Ammon's horn (tissue), 1 donor: ENCODE data around the gene PMFBP1.

ENCODE experiments used
- DNase-seq: peaks from one replicate; pipeline ENCODE4 v3.0.0-alpha.2; 2016; ENCODE audit warnings: low spot score

PMFBP1 gene

GRCh38 chr16:72182976-72183375, 11.0 kb upstream of the PMFBP1 start:
- no peak for DNase-seq

DNA sequence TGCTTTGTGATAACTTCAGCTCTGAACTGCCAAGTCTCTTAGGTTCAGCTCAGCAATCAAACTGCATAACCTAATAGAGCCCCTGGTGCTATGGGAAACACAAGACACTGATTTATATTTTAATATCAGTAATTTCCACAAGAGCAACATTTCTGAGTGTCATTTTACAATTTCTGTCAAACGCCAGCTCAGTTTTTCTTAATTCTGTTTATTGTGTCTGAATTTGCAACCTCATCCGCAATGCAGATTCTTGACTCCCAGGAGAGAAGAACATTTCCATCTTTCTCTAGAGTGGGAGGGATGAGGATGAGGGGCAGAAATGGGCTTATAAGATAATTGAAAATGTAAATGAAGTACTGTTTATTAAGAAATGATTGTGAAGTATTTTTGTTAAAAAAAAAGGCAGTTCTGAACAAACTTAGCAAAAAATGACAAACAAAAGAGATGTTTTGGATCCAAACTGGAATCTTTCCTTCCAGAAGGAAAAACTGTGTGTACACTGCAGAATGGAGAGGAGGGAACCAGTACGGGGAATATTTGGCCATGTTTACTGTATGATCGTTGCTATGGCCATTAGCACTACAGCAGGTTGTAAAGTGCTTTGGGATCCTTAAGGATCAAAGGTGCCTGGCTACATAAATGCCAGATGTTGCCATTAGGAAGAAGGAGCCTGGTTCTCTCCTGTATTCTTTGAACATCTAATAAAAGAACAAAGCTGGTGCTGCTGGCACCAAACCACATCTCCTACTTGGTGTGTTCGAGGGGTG, 7.4 kb upstream of the PMFBP1 start:
- no peak for DNase-seq

- DNase-seq: no peak
Observed at GRCh38 chr16:72174726-72175125, 2.8 kb upstream of the PMFBP1 start.

DNA sequence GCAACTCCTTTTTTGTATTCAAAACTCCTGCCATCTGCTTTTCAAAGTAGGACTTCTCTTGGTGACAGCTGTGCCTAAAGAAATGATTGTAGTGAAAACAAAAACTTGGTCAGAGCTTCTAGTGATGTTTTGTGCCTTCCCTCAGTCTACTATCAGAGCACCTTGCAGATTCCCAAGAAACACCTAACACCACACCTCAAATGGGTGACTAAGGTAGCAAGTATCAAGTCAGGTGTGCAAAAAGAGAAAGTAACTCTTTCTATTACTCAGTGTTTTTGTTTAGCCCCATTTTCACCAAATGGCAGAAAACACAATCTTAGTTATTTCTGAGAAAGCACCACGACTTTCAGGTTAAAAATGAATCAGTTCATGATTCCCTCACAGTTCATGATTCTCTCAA, 2.0 kb upstream of the PMFBP1 start:
- DNase-seq: no peak

- no peak for DNase-seq
Observed at GRCh38 chr16:72171236-72171635, 719 bp downstream of the PMFBP1 start.

GRCh38 chr16:72169708-72170107, 2.2 kb downstream of the PMFBP1 start:
- no peak for DNase-seq

DNA sequence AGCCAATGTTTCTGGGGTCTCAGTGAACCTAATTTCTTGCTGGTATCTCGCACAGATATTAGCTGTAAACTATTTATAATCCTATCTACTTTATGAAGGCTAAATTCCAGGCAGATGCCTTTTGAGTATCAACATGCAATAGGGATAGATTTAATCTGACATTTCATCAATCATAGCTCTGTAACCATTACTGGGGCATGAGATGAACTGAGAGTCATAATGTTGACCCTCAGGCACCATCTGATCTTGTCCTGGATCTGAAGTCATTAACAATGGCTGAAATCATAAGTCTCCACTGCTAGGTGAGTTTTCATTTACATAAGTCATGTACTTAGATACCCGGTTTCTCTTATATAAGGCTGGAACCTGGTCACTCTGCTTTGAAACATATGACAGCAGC, 3.6 kb downstream of the PMFBP1 start:
- DNase-seq: no peak

GRCh38 chr16:72166954-72167561, 4.9 kb downstream of the PMFBP1 start:
- DNase-seq: no peak

DNA sequence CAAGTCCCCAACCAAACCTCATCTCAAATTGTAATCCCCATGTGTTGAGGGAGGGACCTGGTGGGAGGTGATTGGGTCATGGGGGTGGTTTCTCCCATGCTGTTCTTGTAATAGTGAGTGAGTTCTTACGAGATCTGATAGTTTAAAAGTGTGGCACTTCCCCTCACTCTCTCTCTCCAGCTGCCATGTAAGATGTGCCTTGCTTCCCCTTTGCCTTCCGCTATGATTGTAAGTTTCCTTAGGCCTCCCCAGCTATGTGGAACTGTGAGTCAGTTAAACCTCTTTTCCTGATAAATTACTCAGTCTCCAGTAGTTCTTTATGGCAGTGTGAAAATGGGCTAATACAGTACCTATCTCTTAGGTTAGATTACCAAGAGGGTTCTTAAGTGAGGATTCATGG, 5.8 kb downstream of the PMFBP1 start:
- no peak for DNase-seq

DNA sequence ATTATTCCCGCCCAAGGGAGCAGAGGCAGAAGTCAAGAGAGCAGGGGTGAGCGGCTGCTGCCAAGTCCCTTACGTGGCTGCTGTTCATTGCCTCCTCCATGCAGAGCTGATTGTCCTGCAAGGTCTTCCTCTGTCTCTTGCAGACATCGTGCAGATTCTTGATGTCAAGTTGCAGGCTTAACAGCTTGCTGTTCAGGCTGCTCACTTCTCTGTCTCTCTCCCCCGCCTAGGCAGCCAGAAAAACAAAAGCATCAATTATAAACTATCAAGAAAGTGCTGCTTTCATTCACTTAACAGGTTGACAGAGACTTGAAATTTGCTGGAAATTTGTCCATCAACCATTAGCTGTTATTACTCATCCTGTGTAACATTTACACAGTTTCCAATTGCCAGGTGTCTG, 7.3 kb downstream of the PMFBP1 start:
- no peak for DNase-seq

GRCh38 chr16:72162105-72162692, 9.8 kb downstream of the PMFBP1 start:
- DNase-seq: no peak

DNA sequence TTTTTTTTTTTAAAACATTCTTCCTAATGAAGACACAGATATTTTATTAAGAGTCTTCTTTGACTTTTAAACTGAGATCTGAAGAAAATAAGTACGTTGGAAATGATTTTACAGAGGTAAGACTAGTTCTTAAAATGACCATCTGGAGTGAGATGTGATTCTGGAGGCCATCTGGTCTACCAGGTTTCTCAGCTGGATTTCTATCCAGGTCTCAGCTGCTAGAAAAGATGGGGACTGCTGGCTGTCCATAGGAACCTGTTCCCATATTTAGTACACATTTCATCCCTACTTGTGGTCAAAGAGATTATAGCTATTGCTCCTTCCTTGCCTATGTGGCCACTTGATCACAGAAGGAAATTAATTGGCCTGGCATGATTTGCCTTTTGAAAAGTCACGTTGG, 12.2 kb downstream of the PMFBP1 start:
- DNase-seq: no peak

DNA sequence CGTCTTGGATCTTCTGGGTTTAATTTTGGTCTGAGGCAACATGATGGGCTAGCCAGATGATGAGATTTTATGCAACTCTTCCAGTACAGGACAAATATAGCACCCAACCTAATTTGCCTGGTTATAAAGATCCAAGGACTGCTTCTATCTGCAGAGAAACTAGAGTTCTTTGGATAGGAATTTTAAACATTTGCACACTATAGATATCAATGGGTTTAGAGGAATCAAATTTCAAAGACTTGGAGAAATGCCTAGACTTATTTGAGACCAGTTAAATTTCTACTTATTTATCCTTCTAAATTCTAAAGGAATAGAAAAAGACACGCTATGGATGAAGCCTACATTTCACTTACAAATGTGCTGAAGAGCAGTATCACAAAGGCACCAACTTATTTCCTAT, 12.6 kb downstream of the PMFBP1 start:
- no peak for DNase-seq

DNA sequence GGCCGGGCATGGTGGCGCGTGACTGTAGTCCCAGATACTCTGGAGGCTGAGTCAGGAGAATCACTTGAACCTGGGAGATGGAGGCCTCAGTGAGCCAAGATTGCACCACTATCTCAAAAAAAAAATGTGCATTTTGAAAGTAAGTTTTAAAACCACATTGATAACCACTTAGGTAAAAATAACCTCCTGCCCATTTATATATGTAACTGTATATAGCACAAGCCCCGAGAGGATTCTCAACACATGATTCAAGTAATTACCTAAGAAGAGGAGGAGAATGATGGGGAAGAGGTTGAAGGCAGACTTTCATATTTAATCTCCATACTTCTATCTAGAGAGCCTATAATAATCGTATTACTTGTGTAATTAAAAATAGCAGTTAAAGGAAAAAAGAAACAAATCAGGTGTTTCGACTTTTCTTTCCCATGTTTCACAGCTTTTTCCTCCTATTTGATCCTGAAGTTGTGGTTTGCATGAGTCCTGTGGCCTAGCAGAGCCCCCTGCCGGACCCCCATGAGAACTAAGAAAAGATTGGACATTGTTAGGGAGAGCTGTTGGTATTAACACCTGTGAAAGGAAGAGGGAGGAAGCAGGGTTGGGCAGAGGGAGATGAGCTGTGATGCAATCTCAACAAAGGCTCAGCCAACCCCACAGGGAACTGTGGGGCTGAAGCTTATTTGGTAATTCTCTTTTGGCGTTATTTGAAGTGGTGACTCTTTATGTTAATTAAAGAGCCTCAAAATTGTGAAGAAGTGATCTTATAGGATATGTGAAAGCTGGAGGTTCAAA, 22.1 kb downstream of the PMFBP1 start:
- DNase-seq: no peak

DNA sequence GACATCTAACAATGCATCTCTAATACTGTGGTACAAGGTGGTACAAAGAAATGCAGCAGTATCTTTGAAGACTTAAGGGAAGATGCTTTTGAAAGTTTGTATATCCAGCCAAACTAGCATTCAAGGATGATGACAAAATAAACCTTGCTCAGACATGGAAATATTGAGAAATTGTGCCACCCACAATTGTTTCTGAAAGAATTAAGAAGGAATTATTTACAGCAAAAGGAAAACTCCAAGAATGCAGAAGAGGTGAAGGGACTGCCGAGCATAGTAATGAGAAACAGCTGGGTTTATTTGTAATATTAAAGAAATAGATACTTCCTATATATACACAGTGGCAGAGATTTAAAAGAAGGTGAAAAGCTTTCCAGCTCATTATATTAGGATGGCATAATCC, 29.5 kb downstream of the PMFBP1 start:
- DNase-seq: no peak

DNA sequence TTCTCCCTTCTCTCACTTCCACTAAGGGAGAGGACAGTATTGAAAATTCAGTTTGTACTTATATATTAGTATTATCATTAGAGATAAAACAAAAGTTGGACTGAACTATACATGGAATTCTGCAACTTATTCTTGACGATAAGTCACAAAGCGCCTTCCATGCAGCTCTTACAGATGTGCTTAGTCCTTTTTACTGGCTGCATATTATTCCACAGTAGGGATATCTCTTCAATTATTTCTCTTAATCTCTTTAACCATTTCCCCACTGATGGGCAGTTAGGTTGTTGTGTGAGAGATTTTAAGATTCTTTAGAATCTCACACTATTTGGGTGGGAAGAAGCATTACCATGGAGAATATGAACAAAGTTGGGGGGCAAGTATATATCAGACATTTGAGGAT, 32.0 kb downstream of the PMFBP1 start:
- no peak for DNase-seq

GRCh38 chr16:72138064-72138572, 33.8 kb downstream of the PMFBP1 start:
- DNase-seq: no peak

GRCh38 chr16:72137380-72138063, 34.4 kb downstream of the PMFBP1 start:
- DNase-seq: no peak

GRCh38 chr16:72134507-72134906, 37.4 kb downstream of the PMFBP1 start:
- no peak for DNase-seq

GRCh38 chr16:72132726-72133125, 39.2 kb downstream of the PMFBP1 start:
- DNase-seq: no peak

- no peak for DNase-seq
Observed at GRCh38 chr16:72131036-72131435, 40.9 kb downstream of the PMFBP1 start.
